GM12892 (cell line): Measurements from ENCODE around the gene B3GALT6.

Experiments
- POLR2A ChIP-seq: IDR thresholded peaks from 2 replicates; pipeline ENCODE4 v1.6.1; 2011; ENCODE audit warnings: low read depth, low read length, control low read depth
- TAF1 ChIP-seq: IDR thresholded peaks from 2 replicates; pipeline ENCODE4 v1.6.1; 2011; ENCODE audit warnings: low read depth, mild to moderate bottlenecking, control low read depth, low read length, borderline replicate concordance

DNA sequence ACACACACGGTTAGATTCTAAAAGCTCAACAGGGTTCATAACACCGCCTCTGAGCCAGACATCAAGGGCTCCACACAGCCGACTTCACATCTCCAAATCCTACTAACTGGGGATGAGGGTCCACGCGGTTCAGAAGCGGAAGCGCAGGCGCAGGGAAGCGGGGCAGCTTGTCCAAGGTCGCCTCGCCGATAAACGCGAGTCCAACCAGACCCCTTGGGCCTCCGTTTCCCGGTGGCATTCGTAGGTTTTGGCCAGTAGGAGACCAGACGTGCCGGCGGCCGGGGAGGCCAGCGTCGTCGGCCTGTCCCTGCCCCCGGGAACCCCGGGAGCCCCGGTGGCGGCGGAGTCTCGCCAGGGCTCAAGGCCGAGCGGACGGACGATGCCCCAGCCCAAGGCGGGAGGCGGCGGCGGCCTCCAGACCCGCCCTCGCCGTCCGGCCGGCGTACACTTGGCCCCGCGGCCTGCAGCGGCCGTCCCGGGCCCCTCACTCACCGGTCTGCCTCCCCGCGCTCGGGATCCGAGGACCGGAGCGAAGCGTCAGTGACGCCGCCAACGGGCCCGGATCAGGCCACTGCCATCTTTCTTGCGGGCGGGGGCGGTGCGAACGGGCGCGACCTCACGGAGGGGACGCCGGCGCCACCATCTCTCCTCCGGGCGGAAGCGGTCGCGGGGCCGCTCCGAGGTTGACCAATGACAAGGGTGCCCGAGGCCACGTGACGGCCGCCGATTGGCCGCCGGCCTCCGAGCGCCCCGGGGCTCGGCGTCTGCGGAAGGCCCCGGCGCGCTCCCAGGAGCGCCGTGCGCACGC, 433 bp upstream of the B3GALT6 start, which contains the start of gene SDF4:
- peak; percentile 90 for TF ChIP-seq POLR2A
- TF ChIP-seq TAF1, result peak; percentile 81; the same call in 1 of the 2 replicates
